T-helper 9 cell (primary cell): ENCODE data around the gene CYP4F2.
"Not testable (repeated sequence)": the region's sequence is repeated elsewhere in the genome, so short reads cannot be mapped to it uniquely, and the experiment has no call there.

Experiments used
- DNase-seq: peaks from one replicate; pipeline ENCODE4 v3.0.0-alpha.2; 2020

CYP4F2 gene

GRCh38 chr19:15899561-15899960 lies 1.7 kb upstream of the CYP4F2 start:
- DNase-seq: not testable (repeated sequence)

DNA sequence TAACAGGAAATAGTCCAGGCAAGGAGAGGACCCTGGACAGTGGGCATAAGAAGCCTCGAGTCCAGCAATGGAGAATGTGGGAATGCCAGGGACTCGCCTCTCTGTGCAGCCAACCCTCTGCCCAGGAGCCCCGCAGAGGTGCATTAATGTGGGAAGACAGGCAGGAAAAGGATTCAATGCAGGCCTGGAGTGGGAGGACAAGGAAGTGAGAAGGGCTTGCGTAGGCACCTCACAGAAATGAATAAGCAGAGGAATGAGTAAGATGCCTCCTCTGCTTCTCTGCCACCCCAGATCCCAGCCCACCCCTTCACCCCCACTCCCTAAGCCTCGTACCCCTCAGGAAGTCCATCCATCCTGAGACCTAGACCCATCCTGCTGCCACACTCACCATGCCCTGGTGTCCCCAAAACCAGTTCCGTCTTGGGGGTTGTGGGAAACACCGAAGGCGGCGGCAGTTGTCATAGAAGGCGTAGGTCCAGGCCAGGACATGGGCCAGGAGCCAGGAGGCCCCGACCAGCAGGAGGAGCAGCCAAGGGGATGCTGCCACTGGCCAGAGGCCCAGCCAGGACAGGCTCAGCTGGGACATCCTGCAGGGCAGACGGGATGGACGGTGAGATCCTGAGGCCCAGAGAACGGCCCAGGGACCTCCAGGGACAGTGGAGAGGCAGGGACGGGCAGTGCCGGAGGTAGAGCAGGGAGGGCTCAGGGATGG lies 692 bp downstream of the CYP4F2 start:
- DNase-seq: no peak

DNA sequence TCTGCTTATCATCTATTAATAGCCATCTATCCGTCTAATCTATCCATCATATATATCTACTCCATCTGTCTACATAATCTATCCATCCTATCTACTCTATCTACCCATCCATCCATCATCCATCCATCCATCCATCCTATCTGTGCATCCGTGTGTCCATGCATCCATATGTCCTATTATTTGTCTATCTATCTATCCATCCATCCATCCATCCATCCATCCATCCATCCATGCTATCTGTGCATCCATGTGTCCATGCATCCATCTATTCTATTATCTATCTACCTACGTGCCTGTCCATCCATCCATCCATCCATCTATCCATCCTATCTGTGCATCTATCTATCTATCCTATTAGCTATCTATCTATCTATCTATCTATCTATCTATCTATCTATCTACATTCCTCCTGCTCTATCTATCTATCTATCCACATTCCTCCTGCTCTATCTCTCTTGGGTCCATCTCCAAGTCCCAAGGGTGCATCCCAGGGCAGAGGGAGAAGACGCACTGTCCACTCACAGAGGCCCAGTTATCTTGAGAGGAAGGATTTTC lies 1.9 kb downstream of the CYP4F2 start:
- DNase-seq: no peak

DNA sequence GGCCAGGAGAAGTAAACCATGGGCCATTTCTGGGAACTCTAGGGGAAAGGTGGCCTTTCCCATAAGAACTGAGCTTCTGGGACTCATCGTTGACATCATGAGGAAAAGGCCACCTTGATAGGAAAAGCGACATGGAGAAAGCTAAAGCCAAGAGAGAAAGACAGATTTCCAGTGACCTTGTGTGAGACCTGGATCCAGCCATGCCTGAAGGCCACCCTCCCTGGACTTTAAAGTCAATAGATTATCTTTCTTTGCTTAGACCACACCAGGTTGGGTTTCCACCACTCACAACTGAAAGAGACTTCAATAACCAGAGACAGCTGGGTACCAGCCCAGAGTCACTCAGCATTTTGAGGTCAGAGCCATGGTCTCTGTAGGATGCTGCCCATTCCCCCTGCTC lies 3.5 kb downstream of the CYP4F2 start:
- no peak for DNase-seq

DNA sequence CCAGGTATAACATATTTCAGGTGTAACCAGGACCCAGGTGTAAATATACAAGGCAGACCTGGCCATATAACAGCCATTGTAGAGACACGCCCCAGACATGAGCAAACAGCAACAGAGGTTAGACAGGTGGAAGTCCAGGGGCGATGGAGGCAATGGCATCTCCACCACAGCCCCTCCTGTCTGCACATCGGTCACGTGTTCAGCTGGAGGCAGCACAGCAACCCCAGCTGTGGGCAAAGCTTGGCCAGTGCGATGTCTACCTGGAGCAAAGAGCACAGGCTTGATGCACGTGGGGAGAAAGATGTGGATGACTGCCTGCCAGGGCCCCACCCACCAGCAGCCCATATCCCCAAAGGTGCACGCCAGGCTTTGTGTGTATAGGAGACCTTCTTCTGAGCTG lies 4.4 kb downstream of the CYP4F2 start:
- DNase-seq: no peak

- no peak for DNase-seq
These were observed 5.9 kb downstream of the CYP4F2 start for GRCh38 chr19:15892012-15892411.

GRCh38 chr19:15891434-15891833 lies 6.4 kb downstream of the CYP4F2 start:
- no peak for DNase-seq

DNA sequence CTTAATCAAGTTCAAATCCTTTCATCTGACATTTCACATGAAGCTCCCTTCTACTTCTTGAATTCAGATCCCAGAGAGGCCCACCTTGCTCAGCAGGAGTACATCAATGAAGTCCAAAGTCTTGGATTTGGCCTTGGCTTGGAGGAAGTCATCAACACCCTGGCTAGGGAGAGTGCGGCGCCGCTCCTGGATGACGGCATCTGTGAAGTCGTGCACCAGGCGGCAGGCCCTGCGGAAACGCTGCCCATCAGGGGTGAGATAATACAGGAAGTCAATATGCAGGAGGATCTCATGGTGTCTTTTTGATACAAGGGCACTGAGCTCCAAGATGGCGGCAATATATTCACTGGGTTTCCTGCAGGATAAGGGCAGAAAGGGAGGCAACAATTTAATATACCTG lies 8.5 kb downstream of the CYP4F2 start:
- DNase-seq: not testable (repeated sequence)

DNA sequence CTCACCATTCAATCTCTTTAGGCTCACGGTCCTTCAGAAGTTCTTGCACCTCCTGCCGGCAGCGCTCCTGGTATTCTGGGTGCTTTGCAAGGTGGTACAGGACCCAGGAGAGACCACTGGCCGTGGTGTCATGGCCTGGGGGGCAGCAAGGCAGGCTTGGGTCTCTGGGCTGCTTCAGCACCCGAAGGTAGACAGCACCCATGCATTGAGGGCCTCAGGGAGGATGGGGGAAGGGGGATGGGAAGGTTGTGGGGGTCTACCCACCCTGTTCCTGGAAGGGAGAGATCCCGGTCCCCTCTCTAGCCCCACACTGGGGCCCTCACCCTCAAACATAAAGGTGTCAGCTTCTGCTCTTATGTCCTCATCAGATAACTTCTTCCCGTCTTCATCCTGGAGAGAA lies 12.0 kb downstream of the CYP4F2 start:
- no peak for DNase-seq

- DNase-seq: no peak
These were observed 12.7 kb downstream of the CYP4F2 start for GRCh38 chr19:15885167-15885566.

DNA sequence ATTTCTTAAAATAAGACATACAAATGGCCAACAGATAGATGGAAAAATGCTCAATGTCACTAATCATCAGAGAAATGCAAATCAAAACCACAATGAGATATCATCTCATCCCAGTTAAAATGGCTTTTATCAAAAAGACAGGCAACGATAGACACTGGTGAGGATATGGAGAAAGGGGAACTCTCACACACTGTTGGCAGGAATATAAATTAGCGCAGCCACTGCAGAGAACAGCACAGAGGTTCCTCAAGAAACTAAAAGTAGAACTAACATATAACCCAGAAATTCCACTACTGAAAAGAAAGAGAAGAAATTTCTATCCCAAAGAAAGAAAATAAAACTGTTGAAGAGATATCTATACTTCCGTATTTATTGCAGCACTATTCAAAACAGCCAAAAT lies 14.5 kb downstream of the CYP4F2 start:
- not testable (repeated sequence) for DNase-seq

GRCh38 chr19:15874821-15875474 lies 22.9 kb downstream of the CYP4F2 start:
- no peak for DNase-seq

DNA sequence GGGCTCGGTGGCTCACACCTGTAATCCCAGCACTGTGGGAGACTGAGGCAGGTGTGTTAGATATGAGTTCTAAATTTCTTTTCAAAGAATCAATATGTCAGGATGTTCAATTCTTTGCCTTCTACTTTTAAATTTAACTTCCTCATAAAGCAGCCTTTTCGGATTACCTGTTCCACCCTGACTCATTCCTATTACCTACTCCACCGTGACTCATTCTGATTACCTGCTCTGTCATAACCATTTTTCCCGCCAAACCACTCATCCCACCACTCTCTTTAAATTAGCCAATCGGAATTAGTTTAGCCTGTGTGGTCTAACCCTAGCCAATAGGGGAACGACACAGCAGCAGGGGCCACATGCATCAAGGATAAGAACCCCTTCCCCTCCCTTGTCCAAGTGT lies 24.1 kb downstream of the CYP4F2 start:
- not testable (repeated sequence) for DNase-seq

DNA sequence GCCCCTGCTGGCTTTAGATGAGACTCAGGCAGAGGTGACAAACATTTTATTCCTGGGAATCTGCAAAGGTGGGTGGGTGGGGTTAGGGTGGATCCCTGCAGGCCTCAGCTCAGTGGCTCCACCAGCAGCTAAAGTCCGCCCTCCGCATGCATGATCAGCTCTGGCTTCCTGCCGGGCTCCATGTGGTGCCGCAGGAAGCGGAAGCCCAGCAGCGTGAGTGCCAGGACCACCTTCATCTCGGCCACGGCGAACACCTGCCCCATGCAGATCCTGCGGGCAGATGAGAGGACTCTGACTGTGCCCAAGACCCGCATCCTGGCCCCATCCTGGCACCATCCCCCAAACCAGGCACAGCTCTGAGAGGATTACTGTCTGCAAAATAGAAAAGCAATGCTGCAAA lies 26.3 kb downstream of the CYP4F2 start:
- DNase-seq: no peak

GRCh38 chr19:15869873-15870272 lies 28.0 kb downstream of the CYP4F2 start:
- no peak for DNase-seq

- peak; percentile 19 for DNase-seq
These were observed 28.7 kb downstream of the CYP4F2 start for GRCh38 chr19:15869109-15869555.

DNA sequence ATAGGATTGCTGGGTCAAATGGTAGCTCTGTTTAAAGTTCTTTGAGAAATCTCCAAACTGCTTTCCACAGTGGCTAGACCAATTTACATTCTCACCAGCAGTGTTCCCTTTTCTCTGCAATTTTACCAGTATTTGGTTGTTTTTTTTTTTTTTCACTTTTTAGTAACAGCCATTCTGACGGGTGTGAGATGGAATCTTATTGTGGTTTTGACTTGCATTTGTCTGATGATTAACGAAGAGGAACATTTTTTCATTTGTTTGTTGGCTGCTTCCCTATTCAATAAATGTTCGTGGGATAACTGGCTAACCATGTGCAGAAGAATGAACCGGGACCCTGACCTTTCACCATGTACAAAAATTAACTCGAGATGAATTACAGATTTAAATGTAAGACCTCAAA lies 31.2 kb downstream of the CYP4F2 start:
- no peak for DNase-seq

- no peak for DNase-seq
These were observed 33.0 kb downstream of the CYP4F2 start for GRCh38 chr19:15864824-15865223.

DNA sequence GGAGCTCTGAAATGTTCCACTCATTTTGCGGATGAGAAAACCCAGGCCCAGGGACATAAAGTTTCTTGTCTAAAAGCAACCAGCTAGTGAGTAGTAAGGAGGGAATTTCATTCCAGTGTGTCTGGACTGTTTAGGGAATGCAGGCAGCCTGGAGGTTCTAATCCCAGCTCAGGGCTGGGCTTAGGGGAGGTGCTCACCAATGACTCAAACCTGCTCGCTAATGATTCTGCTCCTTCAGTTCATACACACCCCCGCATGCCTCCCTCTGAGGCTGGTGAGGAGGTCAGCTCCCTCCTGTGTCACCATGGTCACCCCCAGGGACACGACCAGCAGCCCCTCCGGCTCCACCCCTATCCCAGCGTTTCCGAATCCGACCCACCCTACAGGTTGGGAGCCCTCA lies 34.6 kb downstream of the CYP4F2 start:
- DNase-seq: no peak

GRCh38 chr19:15862444-15862843 lies 35.4 kb downstream of the CYP4F2 start:
- DNase-seq: no peak

GRCh38 chr19:15860522-15860921 lies 37.4 kb downstream of the CYP4F2 start:
- no peak for DNase-seq

GRCh38 chr19:15859187-15859586 lies 38.7 kb downstream of the CYP4F2 start:
- no peak for DNase-seq

DNA sequence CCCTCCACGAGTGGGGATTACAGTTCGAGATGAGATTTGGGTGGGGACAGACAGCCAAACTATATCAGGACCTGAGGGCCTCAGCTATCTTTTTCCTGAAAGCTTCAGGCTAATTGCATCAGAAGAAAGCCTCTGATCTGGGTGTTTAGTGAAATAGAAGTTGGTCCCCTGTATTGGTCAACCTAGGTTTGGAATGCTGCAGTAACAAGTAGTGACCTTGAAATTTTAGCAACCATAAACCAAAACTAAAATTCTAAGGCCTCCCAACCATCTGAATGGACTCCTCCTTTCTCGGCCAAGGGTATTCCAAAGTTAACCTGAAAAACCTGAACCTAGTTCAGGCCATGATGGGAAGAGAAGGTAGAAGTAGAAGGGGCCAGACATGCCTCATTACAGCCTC lies 47.5 kb downstream of the CYP4F2 start:
- DNase-seq: no peak

DNA sequence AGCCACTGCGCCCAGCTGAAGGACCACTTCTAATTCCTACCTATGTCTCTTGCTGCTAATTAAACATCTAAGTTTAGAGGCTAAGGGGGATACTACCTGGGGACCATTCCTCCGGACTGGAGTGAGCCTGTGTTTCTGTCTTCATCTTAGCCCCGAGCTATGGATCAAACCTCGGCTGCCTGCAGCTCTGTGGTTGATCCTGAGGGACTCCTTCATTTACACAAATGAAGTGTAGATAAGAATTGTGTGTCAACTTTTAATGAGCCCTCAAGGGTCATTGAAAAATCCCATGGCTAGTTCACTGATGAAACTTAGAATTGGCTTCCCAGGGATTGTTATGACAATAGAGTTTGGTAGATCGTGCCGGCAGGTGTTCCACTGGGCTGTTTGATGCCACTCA lies 51.0 kb downstream of the CYP4F2 start:
- DNase-seq: no peak

GRCh38 chr19:15843894-15844222 lies 54.0 kb downstream of the CYP4F2 start:
- DNase-seq: not testable (repeated sequence)
